Measurements from ENCODE around the gene GATAD2B. TPM values are rescaled to one million over a fixed set of nuclear protein-coding genes. Genes with fewer than 3 reads are reported as not detected.

Gene GATAD2B
- total and polyA plus RNA-seq, 2 of the 4 experiments (the other 2 are of a cell fraction): 3.8 to 6.2 TPM

DNA sequence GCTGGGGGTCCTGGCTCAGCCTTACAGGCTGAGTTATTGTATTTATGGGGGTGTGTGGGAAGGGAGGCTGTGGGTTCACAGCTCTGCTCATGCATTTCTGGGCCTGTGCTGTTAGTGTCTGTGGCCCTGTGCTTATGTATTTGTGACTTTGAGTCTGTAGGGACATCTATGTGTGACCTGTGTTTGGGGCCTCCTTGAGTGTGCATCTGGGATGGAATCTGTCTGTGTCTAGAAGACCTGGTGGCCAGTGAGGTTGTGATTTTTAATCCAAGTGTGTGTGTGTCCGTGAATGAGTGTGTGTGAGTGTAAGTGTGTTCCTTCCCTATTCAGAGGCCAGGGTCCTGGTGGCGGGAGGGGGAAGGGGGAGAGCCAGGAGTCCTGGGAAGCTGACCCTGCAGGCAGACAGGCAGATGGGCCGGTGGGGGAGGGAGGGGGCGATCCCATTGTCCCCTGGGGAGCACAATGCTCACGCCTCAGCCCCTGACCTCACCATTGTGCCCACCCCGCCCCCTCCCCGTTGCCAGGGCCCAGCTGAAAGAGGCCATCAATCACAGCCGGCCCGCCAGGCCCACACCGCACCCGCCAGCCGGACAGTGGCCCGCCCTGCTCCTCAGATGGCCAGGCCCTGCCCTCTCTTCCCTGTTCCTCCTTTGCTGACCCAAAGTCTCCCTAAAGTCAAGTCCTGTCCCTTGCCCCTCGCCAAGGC, 128.0 kb downstream of the GATAD2B start (continued):
- TF ChIP-seq, protein P1, sequence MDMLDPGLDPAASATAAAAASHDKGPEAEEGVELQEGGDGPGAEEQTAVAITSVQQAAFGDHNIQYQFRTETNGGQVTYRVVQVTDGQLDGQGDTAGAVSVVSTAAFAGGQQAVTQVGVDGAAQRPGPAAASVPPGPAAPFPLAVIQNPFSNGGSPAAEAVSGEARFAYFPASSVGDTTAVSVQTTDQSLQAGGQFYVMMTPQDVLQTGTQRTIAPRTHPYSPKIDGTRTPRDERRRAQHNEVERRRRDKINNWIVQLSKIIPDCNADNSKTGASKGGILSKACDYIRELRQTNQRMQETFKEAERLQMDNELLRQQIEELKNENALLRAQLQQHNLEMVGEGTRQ (IDR thresholded peaks at IDR 0.05; ENCODE audit: low read depth, low read length): no peak

DNA sequence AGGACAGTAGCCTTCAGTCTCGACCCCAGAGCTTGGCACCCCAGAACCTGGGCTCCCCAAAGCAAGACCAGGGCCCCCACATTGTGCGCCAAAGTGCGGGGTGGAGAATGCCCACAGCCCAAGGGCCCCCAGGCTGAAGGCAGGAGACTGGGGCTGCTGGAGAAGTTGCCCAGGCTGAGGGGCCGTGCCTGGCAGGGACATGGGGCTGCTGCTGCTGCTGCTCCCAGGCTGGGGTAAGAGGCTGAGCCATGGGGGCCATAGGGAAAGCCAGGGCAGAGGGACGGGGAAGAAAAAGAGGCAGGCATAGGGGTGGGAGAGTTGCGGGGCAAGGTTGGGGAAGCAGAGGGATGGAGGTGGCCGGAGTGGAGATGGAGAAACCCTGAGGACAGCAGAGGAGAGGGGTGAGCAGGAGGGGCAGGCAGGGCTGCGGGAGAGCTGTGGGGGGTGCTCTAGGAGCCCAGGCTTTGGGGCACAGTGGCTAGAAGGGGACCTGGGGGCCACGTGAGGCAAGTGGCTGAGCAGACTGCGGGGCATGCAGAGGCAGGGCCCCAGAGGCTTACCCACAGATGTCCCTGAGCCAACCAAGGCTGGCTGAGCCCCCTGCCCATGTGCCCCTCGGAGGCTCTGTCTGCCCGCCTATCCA, 128.7 kb downstream of the GATAD2B start:
- H3K36me3 ChIP-seq (ENCODE audit: control insufficient read depth, insufficient read depth, low read length): no peaks in the 10 kb centered on the region
- H2BK5ac ChIP-seq (ENCODE audit: low read depth, low read length, poor library complexity, severe bottlenecking): no peak overlapping the region
- dilution Hi-C loops (cut with HindIII; ENCODE audit: low sequenced_read_pairs, unreplicated experiment): no loop called here
- H3K23ac ChIP-seq (ENCODE audit: low read depth, low read length): no peak overlapping the region
- no peak overlapping the region for H3K9ac ChIP-seq (ENCODE audit: low read depth, low read length)
- 0 out of 4 replicates have a peak, but pooled peaks cover 0 to 3% of the 10 kb centered on the region in 2 experiments for H3K79me1 ChIP-seq (ENCODE audit: low read depth in 1 of 2, low read length in 2 of 2)
- no peak overlapping the region for H3K14ac ChIP-seq (replicated peaks; ENCODE audit: low read depth, low read length)
- H2BK15ac ChIP-seq (ENCODE audit: low read depth, low read length): no peak overlapping the region
- H3K56ac ChIP-seq (ENCODE audit: extremely low read depth, insufficient read depth, low read length): no peak overlapping the region
- H3K4ac ChIP-seq (ENCODE audit: low read depth, low read length): no peak overlapping the region
- no peak overlapping the region for H3K18ac ChIP-seq (ENCODE audit: low read depth, low read length)
- no peak overlapping the region for H3K4me3 ChIP-seq (ENCODE audit: insufficient read depth, low read depth, low read length)
- DNase-seq (no peak), ATAC-seq (ENCODE audit: low read depth) (no peak)
- POLR2A ChIA-PET (ENCODE audit: unreplicated experiment): interaction anchor here (0.6 kb wide), 2 partner anchors 27 to 121 kb away, joined by 4 to 6 read pairs; no protein-coding TSS in a partner anchor
- no peak overlapping the region for H2AK9ac ChIP-seq (replicated peaks; ENCODE audit: low read depth, low read length, poor library complexity)
- H2AK5ac ChIP-seq (ENCODE audit: low read depth, low read length): peak overlapping the region; percentile 21; the same call in 1 of the 2 replicates
- no peaks in the 10 kb centered on the region for H4K20me1 ChIP-seq (ENCODE audit: insufficient read depth, low read length)
- peaks cover 10% of the 10 kb centered on the region for H3K9me1 ChIP-seq (ENCODE audit: insufficient read depth, low read length)
- H2AFZ ChIP-seq (replicated peaks; ENCODE audit: low read length, poor library complexity): no peak overlapping the region
- H4K91ac ChIP-seq (ENCODE audit: insufficient read depth, low read depth, low read length): no peak overlapping the region
- H4K8ac ChIP-seq (ENCODE audit: low read depth in 2 of 2, low read length in 2 of 2): no peak overlapping the region
- WGBS, 2 experiments (ENCODE audit: extremely low coverage in 2 of 2, insufficient read length in 1 of 2): 88% methylated on average over 5 of the region's 12 CpGs; no CpG with 5 or more reads in 1 of the 2 experiments
- peaks cover 11% of the 10 kb centered on the region for H3K4me1 ChIP-seq (ENCODE audit: control insufficient read depth, insufficient read depth, low read length)
- CTCF ChIA-PET: no interaction called here
- in situ Hi-C loops (cut with MboI; ENCODE audit: low sequenced_read_pairs): no loop called here
- H3K4me2 ChIP-seq (ENCODE audit: low read depth, low read length): no peak overlapping the region
- intact Hi-C loops (cut with micrococcal nuclease): loop anchor here (10.0 kb wide), 1 partner anchor 131 kb away; the partner anchor contains the start of gene GATAD2B
- no peaks in the 10 kb centered on the region for H3K9me3 ChIP-seq (ENCODE audit: control insufficient read depth, insufficient read depth, low read length)
- H2BK120ac ChIP-seq (ENCODE audit: low read depth, low read length): no peak overlapping the region; the same call in 1 of the 2 replicates
- H2BK20ac ChIP-seq (ENCODE audit: low read depth, low read length): no peak overlapping the region
- H4K5ac ChIP-seq (ENCODE audit: low read depth, low read length): no peak overlapping the region
- no TSS peak for BruUV-seq (replicated peaks)
- H3K27ac ChIP-seq (ENCODE audit: insufficient read depth, low read length): no peak overlapping the region
- no peaks in the 10 kb centered on the region for H3K27me3 ChIP-seq (ENCODE audit: control insufficient read depth, insufficient read depth, low read length)
- no peak for TF ChIP-seq RCOR1 (IDR thresholded peaks at IDR 0.05; ENCODE audit: insufficient replicate concordance, low read length)
- no peak for TF ChIP-seq MAZ (IDR thresholded peaks at IDR 0.05; ENCODE audit: borderline replicate concordance, low read depth, low read length)
- no peak for TF ChIP-seq RAD21 (IDR thresholded peaks at IDR 0.05; ENCODE audit: low read length)
- TF ChIP-seq MAFK (IDR thresholded peaks at IDR 0.05; ENCODE audit: low read depth, low read length): no peak
- TF ChIP-seq POLR2A (IDR thresholded peaks at IDR 0.05; ENCODE audit: low read depth, low read length): no peak
- no peak for TF ChIP-seq RFX5 (IDR thresholded peaks at IDR 0.05; ENCODE audit: low read depth, low read length)
- TF ChIP-seq, protein P1 (IDR thresholded peaks at IDR 0.05; ENCODE audit: low read depth, low read length): no peak
- TF ChIP-seq MXI1 (IDR thresholded peaks at IDR 0.05; ENCODE audit: borderline replicate concordance, low read depth, low read length): no peak
- no peak for TF ChIP-seq CEBPB (IDR thresholded peaks at IDR 0.05; ENCODE audit: low read depth, low read length)
- no peak for TF ChIP-seq FOS (IDR thresholded peaks at IDR 0.05; ENCODE audit: low read depth, low read length)
- no peak for TF ChIP-seq NFE2L2 (IDR thresholded peaks at IDR 0.05; ENCODE audit: low read depth, low read length)
- no peak for TF ChIP-seq BHLHE40 (IDR thresholded peaks at IDR 0.05; ENCODE audit: low read depth, low read length)
